Measurements from ENCODE around the gene CASK.

GRCh38 chrX:41471786-41472185, 451.6 kb downstream of the CASK start:
- TF ChIP-seq CTCF (IDR thresholded peaks at IDR 0.05): no peak
- no peak for TF ChIP-seq POLR2AphosphoS5 (IDR thresholded peaks at IDR 0.05)
- no peak for TF ChIP-seq POLR2A (IDR thresholded peaks at IDR 0.05)

Data from sigmoid colon (tissue), 4 donors.